ENCODE measurements around the gene BUD23. TPM values are rescaled to one million over a fixed set of nuclear protein-coding genes. Genes with fewer than 3 reads are reported as not detected.
"Not testable (repeated sequence)": the region's sequence is repeated elsewhere in the genome, so short reads cannot be mapped to it uniquely, and the experiment has no call there.

The BUD23 gene
- polyA plus RNA-seq, 2 donors, result 39.9 to 43.5 TPM

DNA sequence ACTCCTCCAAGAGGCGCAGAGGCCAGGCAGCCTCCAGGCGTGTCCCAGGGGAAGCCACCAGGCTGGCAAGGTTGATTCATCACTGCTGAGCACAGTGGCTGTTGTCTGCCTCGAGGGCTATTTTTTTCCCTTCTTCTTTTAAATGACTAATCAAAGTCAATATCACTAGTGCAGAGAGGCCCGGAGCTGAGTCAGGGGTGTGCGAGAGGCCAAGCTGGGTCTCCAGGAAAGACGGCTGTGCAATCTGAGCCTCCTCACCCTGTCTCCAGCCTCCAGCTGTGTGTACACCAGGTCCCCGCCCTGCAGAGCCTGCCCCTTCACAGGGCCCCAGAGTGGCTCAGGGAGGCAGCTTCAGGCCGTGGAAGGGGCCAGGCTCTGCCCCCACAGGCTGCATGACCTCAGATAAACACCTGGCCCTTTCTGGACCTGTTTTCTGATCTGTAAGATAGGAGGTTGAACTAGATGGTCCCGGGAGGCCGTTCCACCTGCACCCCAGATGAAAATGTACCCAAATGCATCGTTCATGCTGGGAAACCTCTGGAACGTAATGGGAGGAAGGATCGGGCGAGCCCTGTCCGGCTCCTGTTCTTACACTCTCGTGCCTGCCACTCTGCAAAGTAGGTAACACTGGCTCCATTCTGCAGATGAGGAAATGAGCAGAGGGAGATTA, 32.4 kb downstream of the BUD23 start:
- H3K4me1 ChIP-seq (ENCODE audit: control insufficient read depth in 2 of 2, insufficient read depth in 2 of 2, low read length in 1 of 2), result peaks cover 3 to 15% of the 10 kb centered on the region in 2 donors
- no peaks in the 10 kb centered on the region for H3K27me3 ChIP-seq (ENCODE audit: control insufficient read depth in 1 of 2, insufficient read depth in 2 of 2, low read length in 2 of 2)
- WGBS, 2 donors, result 47 to 52% methylated on average over 16 of the region's 16 CpGs
- no peak overlapping the region for H3K4me3 ChIP-seq (ENCODE audit: low read depth in 1 of 2, low read length in 2 of 2)
- H3K36me3 ChIP-seq (ENCODE audit: control insufficient read depth in 2 of 2, insufficient read depth in 2 of 2, low read length in 1 of 2), result no peaks in the 10 kb centered on the region
- peak overlapping the region in 1 of 2 donors; percentile 40 for H3K27ac ChIP-seq (ENCODE audit: low read depth in 2 of 2, low read length in 1 of 2)
- H3K9me3 ChIP-seq (ENCODE audit: control insufficient read depth in 2 of 2, insufficient read depth in 1 of 2, low read depth in 1 of 2, low read length in 1 of 2), result no peaks in the 10 kb centered on the region

DNA sequence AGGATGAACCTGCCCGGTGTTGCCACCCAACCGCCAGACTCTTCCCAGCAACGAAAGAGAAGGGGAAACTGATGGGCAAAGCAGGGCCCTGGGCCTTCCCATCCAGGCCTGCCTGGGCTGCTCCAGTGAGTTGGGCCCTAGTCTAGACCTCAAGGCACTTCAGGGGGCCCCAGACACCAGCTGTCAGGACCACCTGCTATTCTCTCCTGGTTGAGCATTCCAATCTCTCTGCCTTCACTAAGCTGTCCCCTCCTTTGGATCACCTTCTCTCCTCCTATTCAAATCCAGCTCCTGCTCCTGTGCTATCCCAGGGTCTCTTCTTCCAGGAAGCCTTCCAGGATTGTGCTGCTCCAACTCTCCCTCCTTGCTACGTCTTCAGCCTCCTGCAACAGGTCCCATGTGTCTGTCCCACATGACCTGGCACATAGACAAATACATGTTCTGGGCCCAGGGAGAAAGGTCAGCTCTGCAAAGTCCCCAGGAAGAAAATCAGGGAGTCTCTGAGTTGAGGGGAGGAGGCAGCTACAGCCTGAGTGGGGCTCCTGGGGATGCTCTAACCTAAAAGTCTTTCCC, 33.0 kb downstream of the BUD23 start:
- Histone ChIP-seq H3K27me3 (ENCODE audit: control insufficient read depth in 1 of 2, insufficient read depth in 2 of 2, low read length in 2 of 2) (no peaks in the 10 kb centered on the region), H3K27ac (ENCODE audit: low read depth in 2 of 2, low read length in 1 of 2) (peak overlapping the region in 1 of 2 donors; percentile 40), H3K36me3 (ENCODE audit: control insufficient read depth in 2 of 2, insufficient read depth in 2 of 2, low read length in 1 of 2) (no peaks in the 10 kb centered on the region), H3K9me3 (ENCODE audit: control insufficient read depth in 2 of 2, insufficient read depth in 1 of 2, low read depth in 1 of 2, low read length in 1 of 2) (no peaks in the 10 kb centered on the region), H3K4me1 (ENCODE audit: control insufficient read depth in 2 of 2, insufficient read depth in 2 of 2, low read length in 1 of 2) (peaks cover 3 to 15% of the 10 kb centered on the region in 2 donors), H3K4me3 (ENCODE audit: low read depth in 1 of 2, low read length in 2 of 2) (no peak overlapping the region)
- WGBS, 2 donors, result 69 to 75% methylated on average over 4 of the region's 4 CpGs

DNA sequence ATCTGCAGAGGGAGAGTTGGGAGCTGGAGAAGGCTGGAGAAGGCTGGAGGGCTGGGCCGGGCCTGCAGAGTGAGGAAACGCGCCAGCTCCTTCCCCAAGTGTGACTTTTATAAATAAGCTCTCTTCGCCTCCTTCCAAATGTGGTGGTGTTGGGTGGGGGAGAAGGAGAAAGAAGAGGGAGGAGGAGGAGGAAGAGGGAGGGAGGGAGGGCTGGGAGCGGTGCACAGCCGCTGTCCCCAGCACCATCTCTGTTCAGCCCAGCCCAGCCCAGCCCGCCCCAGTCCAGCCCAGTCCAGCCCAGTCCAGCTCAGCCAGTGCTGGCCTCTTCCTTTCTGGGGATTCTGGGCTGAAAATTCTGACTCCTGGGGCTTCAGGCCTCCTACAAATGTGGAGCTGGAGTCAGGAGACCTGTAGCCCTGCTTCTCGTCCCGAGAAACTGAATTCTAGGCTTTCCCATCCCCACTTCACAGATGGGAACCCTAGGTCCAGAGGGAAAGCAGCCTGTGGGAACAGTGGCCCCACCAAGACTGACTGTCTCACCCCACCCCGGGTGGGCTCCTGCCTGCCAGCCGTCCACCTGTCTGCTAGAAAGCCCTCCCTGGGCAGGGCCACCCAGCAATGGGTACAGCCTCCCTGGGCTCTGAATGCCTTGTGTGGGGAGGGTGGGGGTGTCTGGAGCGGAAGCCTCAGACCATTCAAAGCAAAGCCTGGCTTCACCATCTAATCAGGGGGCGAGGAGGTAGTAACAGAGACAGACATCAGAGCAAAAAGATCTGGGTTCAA, 33.8 kb downstream of the BUD23 start:
- no peaks in the 10 kb centered on the region for H3K36me3 ChIP-seq (ENCODE audit: control insufficient read depth in 2 of 2, insufficient read depth in 2 of 2, low read length in 1 of 2)
- no peaks in the 10 kb centered on the region for H3K9me3 ChIP-seq (ENCODE audit: control insufficient read depth in 2 of 2, insufficient read depth in 1 of 2, low read depth in 1 of 2, low read length in 1 of 2)
- peaks cover 5 to 15% of the 10 kb centered on the region in 2 donors for H3K4me1 ChIP-seq (ENCODE audit: control insufficient read depth in 2 of 2, insufficient read depth in 2 of 2, low read length in 1 of 2)
- H3K27me3 ChIP-seq (ENCODE audit: control insufficient read depth in 1 of 2, insufficient read depth in 2 of 2, low read length in 2 of 2), result no peaks in the 10 kb centered on the region
- no peak overlapping the region for H3K4me3 ChIP-seq (ENCODE audit: low read depth in 1 of 2, low read length in 2 of 2)
- H3K27ac ChIP-seq (ENCODE audit: low read depth in 2 of 2, low read length in 1 of 2), result peak overlapping the region in 1 of 2 donors; percentile 62
- WGBS, 2 donors, result 70 to 75% methylated on average over 13 of the region's 13 CpGs

DNA sequence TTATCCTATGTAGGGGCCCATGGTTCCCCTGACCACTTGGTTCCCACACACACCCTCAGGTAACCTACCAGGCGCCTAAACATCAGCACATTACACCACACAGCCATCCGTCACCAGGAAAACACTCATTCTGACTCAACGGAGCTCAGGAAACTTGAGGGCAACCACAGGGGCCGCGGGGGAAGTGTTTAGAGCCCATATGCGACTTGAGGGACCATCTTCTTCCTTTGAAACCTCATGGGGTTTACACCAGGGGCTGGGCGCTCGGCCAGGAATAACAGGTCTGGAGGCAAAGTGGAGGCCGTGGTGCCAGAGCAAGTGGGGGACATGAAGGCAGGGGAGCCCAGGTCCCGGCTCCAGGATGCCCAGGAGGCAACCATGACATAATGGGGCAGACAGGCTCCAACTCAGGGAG, 34.6 kb downstream of the BUD23 start:
- Histone ChIP-seq H3K36me3 (ENCODE audit: control insufficient read depth in 2 of 2, insufficient read depth in 2 of 2, low read length in 1 of 2) (no peaks in the 10 kb centered on the region), H3K27me3 (ENCODE audit: control insufficient read depth in 1 of 2, insufficient read depth in 2 of 2, low read length in 2 of 2) (no peaks in the 10 kb centered on the region), H3K9me3 (ENCODE audit: control insufficient read depth in 2 of 2, insufficient read depth in 1 of 2, low read depth in 1 of 2, low read length in 1 of 2) (no peaks in the 10 kb centered on the region), H3K4me3 (ENCODE audit: low read depth in 1 of 2, low read length in 2 of 2) (peak overlapping the region in 1 of 2 donors; percentile 2), H3K4me1 (ENCODE audit: control insufficient read depth in 2 of 2, insufficient read depth in 2 of 2, low read length in 1 of 2) (peaks cover 5 to 15% of the 10 kb centered on the region in 2 donors), H3K27ac (ENCODE audit: low read depth in 2 of 2, low read length in 1 of 2) (no peak overlapping the region)
- WGBS, 2 donors, result 46 to 59% methylated on average over 10 of the region's 10 CpGs

DNA sequence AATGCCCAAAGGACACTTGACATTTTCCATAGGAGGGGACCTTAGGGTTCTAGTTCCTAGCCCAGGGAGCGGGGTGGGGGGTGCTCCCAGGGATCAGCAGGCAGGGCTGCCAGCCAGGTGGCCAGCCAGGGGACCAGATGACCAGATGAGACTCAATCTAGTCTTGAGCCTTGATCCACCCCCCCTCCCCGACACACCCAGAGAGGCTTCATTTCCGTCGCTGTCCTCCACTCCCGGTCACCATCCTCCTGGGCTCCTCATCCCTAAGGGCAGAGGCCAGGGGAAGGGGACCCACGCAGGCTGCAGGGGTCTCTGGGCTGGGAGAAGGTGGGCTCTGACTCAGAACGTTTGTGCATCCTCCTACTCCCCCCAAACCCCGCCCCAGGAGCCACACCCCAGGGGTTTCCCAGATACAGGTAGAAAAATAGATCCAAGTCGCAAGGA, 35.1 kb downstream of the BUD23 start:
- peak overlapping the region in 1 of 2 donors; percentile 50 for H3K4me3 ChIP-seq (ENCODE audit: low read depth in 1 of 2, low read length in 2 of 2)
- H3K4me1 ChIP-seq (ENCODE audit: control insufficient read depth in 2 of 2, insufficient read depth in 2 of 2, low read length in 1 of 2), result peaks cover 5 to 15% of the 10 kb centered on the region in 2 donors
- no peaks in the 10 kb centered on the region for H3K9me3 ChIP-seq (ENCODE audit: control insufficient read depth in 2 of 2, insufficient read depth in 1 of 2, low read depth in 1 of 2, low read length in 1 of 2)
- no peak overlapping the region for H3K27ac ChIP-seq (ENCODE audit: low read depth in 2 of 2, low read length in 1 of 2)
- H3K36me3 ChIP-seq (ENCODE audit: control insufficient read depth in 2 of 2, insufficient read depth in 2 of 2, low read length in 1 of 2), result no peaks in the 10 kb centered on the region
- WGBS, 2 donors, result 32 to 40% methylated on average over 9 of the region's 9 CpGs
- no peaks in the 10 kb centered on the region for H3K27me3 ChIP-seq (ENCODE audit: control insufficient read depth in 1 of 2, insufficient read depth in 2 of 2, low read length in 2 of 2)

DNA sequence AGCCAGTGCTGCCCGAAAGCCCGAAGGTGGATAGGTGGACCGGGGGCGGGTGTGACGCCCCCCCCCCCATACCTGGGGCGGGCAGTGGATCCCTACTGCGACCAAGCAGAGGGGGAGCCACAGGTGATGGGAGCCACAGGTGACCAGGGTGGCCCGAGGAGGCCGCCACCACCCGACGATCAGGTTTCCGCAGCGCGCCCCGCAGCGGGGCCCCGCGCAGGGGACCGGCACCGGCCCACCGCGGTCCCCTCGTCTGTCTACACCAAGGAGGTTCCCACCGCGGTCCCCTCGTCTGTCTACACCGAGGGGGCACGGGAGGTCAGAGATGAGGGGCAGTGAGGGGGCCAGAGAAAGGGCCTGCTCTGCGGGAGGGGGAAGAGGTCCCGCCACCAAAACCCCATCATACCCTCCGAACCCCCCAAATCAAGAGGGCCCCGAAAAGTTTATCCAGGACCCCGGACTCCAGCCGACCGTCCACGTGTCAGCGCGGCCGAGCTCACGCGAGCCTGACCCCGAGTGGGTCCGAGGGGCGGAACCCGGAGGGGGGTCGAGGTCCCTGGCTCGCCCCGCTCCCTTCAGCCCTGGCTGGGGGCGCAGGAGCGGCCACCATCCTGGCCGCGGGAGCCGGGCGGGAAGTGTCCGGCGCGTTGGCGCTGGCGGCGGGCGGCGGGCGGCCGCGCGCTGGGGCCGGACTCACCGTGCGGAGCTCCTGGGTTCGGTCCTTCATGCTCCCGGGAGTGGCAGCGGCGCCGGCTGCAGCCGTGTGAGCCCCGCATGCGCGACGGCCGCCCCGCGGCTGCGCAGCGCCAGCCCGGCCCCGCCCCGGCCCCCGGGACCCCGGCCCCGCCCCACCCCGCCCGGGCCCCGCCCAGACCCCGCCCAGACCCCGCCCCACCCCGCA, 35.8 kb downstream of the BUD23 start, which contains the start of gene STX1A:
Gene STX1A (minus strand): TSS at position 765 of the 901 bp plus-strand sequence. CDS start 38 bp downstream, at position 727.
- H3K27me3 ChIP-seq (ENCODE audit: control insufficient read depth in 1 of 2, insufficient read depth in 2 of 2, low read length in 2 of 2), result no peaks in the 10 kb centered on the region
- H3K4me3 ChIP-seq (ENCODE audit: low read depth in 1 of 2, low read length in 2 of 2), result peak within 1 kb of the TSS; percentile 50 to 63
- peaks cover 5 to 15% of the 10 kb centered on the region in 2 donors for H3K4me1 ChIP-seq (ENCODE audit: control insufficient read depth in 2 of 2, insufficient read depth in 2 of 2, low read length in 1 of 2)
- WGBS, 2 donors, result 1% methylated on average over 59 to 96 of the region's 96 CpGs
- H3K27ac ChIP-seq (ENCODE audit: low read depth in 2 of 2, low read length in 1 of 2), result peak within 1 kb of the TSS in 1 of 2 donors; percentile 37
- no peaks in the 10 kb centered on the region for H3K36me3 ChIP-seq (ENCODE audit: control insufficient read depth in 2 of 2, insufficient read depth in 2 of 2, low read length in 1 of 2)
- H3K9me3 ChIP-seq (ENCODE audit: control insufficient read depth in 2 of 2, insufficient read depth in 1 of 2, low read depth in 1 of 2, low read length in 1 of 2), result no peaks in the 10 kb centered on the region

DNA sequence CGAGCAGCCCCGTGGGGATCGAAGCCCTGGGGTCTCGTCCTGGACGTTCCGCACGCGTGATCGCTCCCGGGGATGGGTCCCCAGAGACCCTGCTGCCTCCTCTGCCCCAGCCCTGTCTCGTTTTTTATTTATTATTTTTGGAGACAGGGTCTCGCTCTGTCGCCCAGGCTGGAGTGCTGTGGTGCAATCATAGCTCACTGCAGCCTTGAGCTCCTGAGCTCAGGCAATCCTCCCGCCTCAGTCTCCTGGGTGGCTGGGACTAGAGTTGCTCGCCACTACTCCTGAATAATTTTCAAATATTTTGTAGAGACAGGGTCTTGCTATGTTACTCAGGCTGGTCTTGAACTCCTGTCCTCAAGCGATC, 36.4 kb downstream of the BUD23 start:
- Histone ChIP-seq H3K4me1 (ENCODE audit: control insufficient read depth in 2 of 2, insufficient read depth in 2 of 2, low read length in 1 of 2) (peaks cover 5 to 15% of the 10 kb centered on the region in 2 donors), H3K4me3 (ENCODE audit: low read depth in 1 of 2, low read length in 2 of 2) (peak overlapping the region in 1 of 2 donors; percentile 50), H3K27ac (ENCODE audit: low read depth in 2 of 2, low read length in 1 of 2) (peak overlapping the region in 1 of 2 donors; percentile 37), H3K27me3 (ENCODE audit: control insufficient read depth in 1 of 2, insufficient read depth in 2 of 2, low read length in 2 of 2) (no peaks in the 10 kb centered on the region), H3K36me3 (ENCODE audit: control insufficient read depth in 2 of 2, insufficient read depth in 2 of 2, low read length in 1 of 2) (no peaks in the 10 kb centered on the region), H3K9me3 (ENCODE audit: control insufficient read depth in 2 of 2, insufficient read depth in 1 of 2, low read depth in 1 of 2, low read length in 1 of 2) (no peaks in the 10 kb centered on the region)
- WGBS, 2 donors, result 10 to 11% methylated on average over 16 of the region's 16 CpGs

DNA sequence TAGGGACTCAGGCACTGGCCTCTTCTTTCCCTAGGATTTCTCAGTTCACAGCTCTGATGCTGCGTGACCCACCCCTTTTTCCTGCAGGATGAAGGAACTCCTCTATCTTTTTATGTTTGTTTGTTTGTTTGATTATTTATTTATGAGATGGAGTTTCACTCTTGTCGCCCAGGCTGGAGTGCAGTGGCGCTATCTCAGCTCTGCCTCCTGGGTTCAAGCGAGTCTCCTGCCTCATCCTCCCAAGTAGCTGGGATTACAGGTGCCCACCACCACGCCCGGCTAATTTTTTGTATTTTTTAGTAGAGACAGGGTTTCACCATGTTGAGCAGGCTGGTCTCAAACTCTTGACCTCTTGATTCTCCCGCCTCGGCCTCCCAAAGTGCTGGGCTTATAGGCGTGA, 37.0 kb downstream of the BUD23 start:
- not testable (repeated sequence) for H3K27ac ChIP-seq (ENCODE audit: low read depth in 2 of 2, low read length in 1 of 2); H3K27me3 ChIP-seq (ENCODE audit: control insufficient read depth in 1 of 2, insufficient read depth in 2 of 2, low read length in 2 of 2); H3K4me3 ChIP-seq (ENCODE audit: low read depth in 1 of 2, low read length in 2 of 2); H3K9me3 ChIP-seq (ENCODE audit: control insufficient read depth in 2 of 2, insufficient read depth in 1 of 2, low read depth in 1 of 2, low read length in 1 of 2); H3K36me3 ChIP-seq (ENCODE audit: control insufficient read depth in 2 of 2, insufficient read depth in 2 of 2, low read length in 1 of 2)
- WGBS, 2 donors, result 96% methylated on average over 9 of the region's 9 CpGs
- peaks cover 5 to 15% of the 10 kb centered on the region in 2 donors for H3K4me1 ChIP-seq (ENCODE audit: control insufficient read depth in 2 of 2, insufficient read depth in 2 of 2, low read length in 1 of 2)

DNA sequence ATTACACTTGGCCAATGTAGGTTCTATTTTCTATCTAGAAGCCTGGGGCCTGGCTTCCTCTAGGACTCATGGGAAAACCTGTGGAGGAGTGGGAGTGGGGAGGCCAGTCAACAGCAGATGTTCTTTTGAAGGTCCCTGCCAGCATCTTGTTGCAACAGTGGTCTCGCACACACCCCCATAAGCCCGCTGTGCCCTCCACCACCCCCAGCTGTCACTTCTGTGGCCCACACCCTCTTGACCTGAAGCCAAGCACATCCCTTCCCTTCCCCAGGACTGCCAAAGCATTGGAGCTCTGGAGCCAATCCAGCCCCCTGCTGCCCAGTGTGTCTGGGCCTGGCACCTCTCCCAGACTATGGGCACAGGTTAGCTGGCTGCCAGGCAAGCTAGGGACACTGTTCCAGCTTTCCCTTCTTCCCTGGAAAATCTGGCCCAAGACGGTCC, 38.0 kb downstream of the BUD23 start:
- Histone ChIP-seq H3K36me3 (ENCODE audit: control insufficient read depth in 2 of 2, insufficient read depth in 2 of 2, low read length in 1 of 2) (no peaks in the 10 kb centered on the region), H3K9me3 (ENCODE audit: control insufficient read depth in 2 of 2, insufficient read depth in 1 of 2, low read depth in 1 of 2, low read length in 1 of 2) (no peaks in the 10 kb centered on the region), H3K4me3 (ENCODE audit: low read depth in 1 of 2, low read length in 2 of 2) (no peak overlapping the region), H3K27me3 (ENCODE audit: control insufficient read depth in 1 of 2, insufficient read depth in 2 of 2, low read length in 2 of 2) (no peaks in the 10 kb centered on the region), H3K27ac (ENCODE audit: low read depth in 2 of 2, low read length in 1 of 2) (no peak overlapping the region), H3K4me1 (ENCODE audit: control insufficient read depth in 2 of 2, insufficient read depth in 2 of 2, low read length in 1 of 2) (peaks cover 4 to 11% of the 10 kb centered on the region in 2 donors)
- WGBS, 2 donors, result 39 to 60% methylated on average over 3 of the region's 3 CpGs

Measured in esophagus (tissue), 2 donors.